Esophagus mucosa (tissue), 1 donor: ENCODE measurements around the gene SFRP5. TPM values are rescaled to one million over a fixed set of nuclear protein-coding genes. Genes with fewer than 3 reads are reported as not detected.

Experiments used
- ATAC-seq: fragments of 200-7000 bp; cut with Tn5 transposase; one replicate; pipeline ENCODE4 v1.9.1; 2020
- total RNA-seq: library from RNA; stranded (reverse); gene quantifications from one replicate; pipeline ENCODE4 v1.2.4, GENCODE V29; 2023
- donor health status: DM: yes; HTN: yes; CAD: no.

Gene SFRP5
- total RNA-seq, 1 donor from 2014 or later: not detected

DNA sequence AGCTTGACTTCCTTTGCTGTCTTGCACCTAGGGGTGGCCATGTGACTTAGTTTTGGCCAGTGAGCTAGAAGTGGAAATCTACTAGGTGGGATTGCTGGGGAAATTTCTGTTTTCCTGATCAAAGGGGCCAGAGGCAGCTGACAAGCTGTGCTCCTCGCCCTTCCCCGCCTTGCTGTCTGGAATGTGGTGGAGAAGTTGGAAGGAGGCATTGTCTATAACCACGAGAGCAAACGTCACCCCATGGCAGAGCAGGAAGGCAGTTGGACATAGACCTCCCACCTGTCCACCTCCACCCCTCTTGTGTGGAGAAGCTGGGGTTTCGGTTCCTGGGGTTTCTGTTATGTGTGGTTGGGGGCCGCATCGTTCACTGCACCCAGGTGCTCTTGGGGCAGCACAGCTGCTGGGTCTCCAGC is 7.3 kb downstream of the SFRP5 start:
- ATAC-seq: no peak

DNA sequence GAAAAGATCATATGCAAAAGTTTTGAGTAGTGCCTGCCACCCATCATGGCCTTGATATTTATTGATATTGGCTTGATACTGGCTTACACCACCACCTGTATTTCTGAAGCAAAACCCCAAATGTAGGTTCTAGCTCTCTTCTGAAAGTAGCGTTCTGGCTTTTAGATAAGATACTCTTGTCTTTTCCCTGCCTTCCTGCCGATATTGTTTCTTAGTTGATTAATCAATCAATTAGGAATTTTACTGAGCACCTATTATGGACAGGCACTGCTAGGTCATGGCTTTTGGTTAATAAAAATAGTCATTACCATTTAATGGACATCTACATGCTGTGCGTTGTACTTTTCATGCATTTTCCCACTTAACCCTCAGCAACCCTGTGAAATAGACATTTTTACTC is 7.9 kb downstream of the SFRP5 start:
- no peak for ATAC-seq

DNA sequence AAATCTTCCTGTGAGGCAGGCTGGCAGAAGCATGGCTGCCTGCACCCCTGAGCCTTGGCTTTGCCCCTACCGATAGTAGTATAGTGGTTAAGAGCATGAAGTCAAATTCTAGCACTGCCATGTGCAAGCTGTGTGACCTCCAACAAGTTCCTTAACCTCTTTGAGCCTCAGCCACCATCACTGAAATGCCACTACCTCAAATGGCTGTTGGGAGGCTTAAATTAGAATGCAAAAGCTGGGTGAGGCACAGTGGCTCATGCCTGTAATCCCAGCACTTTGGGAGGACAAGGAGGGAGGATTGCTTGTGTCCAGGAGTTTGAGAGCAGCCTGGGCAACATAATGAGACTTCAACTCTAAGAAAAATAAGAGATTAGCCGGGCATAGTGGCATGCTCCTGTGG is 8.4 kb downstream of the SFRP5 start:
- ATAC-seq: no peak

DNA sequence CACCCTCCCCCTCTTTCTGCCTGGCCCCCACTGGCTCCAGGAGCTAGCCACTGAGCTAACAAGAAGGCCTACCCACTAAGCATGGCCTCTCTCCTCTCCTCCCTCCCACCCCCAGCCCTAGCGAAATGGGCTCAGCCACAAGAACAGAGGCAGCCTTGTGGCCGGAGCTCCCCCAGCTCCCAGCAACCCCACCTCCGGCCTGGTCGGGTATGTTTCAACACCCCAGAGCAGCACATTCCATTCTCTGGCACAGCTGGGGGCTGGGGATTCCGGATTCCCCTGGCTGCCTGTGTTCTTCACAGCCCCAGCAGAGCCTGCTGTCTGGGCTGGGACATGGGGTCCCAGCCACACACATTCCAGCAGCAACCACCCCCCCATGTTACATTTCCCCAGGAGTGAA is 9.0 kb downstream of the SFRP5 start:
- ATAC-seq: no peak

DNA sequence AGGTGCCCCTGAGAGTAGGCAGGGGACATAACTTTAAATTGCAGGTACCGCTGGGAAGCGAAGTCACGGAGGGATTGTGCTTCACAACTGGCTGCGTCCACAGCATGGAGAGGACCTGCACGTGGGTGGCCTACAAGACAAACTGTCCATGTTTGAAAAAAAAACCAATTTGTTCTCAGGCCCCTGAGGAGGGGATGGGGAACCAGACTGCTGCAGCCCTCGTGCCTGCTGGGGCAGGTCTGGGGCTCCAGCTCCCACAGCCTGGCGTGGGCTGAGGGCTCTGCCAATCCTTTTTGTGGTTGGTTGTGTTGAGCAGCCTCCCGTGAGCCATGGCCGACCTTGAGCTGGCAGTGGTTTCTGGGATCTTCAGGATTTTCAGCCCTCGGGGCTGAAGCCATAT is 9.7 kb downstream of the SFRP5 start:
- ATAC-seq: no peak

DNA sequence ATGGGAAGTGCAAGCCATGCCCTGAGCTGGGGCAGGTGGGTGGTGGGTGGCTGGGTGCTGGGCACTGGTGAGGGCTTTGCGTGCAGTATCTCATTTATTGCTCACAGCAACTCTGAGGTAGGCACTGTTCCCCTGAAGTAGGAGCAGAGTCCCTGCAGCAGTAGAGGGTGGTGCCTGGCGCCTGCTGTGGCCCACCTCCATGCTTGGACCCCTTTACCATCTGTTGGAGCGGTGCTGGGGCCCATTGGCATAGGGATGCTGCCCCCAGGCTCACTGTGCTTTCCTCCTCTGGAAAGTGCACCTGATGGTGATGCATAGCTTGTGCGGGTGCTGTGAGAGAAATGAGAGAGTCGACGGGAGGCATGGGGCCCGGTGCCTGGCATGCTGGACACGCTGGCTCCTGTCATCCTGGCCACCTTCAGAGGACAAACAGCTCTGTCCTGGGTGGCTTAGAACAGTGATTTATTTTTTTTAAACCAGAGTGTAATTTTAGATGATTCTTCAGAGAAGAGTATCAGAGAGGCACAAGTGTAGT is 10.4 kb downstream of the SFRP5 start:
- no peak for ATAC-seq

DNA sequence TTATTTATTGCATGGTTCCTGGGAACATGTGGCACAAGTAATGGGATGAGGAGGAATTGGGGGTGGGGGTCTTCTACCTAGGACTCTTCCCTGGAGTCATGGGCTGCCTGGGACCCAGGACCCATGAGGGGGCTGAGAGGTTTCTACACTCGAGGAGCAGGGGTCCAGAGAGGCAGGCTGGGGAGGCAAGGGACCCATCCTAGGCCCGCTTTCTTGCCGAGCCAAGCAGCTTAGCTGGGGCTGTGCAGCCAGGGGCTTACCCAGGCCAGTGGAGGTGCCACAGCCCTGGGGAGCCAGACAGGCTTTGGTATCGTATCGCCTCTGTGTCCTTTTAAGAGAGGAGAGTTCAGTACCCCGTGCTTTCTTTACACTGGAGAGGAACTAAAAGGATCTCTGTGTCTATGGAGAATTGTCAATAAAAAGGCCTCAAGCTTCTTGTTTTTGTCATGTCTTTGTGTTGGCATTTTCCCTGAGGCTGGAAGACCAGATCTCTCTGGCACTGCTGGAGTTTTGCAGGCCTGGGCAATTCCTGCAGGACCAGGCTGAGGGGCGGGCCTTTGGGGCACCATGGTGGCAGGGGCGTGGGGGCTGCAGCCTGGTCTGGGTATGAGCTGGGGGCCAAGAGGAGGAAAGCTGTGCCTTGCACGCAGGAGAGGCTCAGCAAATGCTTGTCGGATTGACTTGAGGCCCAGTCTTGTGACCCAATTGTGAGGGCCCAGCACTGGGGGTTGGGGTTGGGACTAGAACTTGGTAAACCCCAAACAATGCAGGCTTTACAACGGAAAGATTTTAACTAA is 11.1 kb downstream of the SFRP5 start:
- ATAC-seq: no peak

DNA sequence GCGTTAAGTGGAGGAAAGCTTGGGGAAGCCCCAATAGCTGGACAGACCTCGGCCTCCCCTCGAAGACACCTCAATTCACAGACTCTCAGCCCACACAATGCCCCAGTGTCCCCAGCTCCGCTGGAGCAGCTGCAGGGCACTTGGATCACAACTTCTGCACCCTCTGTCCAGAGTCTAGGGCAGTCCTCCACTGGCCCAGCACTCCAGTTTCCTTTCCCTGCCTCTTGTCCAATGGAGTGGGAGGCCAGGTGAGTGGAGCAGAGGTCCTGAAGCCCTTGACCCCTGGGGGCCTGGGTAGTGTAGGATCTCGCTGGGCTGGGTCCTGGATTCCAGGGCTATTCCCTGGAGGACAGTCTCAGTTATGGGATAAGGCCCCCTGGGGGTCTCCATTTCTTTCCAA is 11.9 kb downstream of the SFRP5 start:
- no peak for ATAC-seq

DNA sequence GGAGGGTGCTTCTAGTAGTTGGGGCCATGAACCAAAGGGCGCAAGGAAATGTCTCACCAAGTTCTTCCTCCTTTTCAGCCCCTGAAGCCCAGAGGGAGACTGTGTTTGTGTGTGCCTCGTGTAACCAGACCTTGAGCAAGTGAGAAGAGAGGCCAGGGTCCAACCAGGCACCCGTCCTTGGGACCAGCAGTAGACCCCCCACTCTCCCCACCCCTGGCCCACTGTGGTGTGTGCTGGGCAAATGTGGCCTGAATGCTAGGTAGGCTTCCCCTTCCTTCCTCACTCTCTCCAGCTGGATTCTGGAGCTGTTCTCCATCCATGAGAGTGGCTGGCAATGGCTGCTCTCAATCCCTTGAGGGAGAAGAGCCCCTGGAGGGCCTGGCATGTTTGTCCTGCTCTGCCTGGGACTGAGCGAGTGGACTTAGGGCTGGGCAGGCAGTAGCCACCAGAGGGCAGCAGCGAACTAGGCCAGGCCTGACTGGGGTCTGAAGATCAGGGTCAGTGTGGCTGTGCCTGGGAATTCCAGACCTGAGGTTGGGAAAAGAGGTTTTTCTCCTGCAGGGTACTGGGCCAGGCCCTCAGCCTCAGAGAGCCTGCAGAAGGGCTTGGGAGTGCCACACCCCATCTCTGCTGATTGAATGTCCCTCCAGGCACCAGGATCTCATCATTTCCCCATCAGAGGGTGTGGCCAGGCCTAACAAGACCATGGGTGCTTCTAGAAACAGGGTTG is 12.5 kb downstream of the SFRP5 start:
- peak; percentile 62 for ATAC-seq

DNA sequence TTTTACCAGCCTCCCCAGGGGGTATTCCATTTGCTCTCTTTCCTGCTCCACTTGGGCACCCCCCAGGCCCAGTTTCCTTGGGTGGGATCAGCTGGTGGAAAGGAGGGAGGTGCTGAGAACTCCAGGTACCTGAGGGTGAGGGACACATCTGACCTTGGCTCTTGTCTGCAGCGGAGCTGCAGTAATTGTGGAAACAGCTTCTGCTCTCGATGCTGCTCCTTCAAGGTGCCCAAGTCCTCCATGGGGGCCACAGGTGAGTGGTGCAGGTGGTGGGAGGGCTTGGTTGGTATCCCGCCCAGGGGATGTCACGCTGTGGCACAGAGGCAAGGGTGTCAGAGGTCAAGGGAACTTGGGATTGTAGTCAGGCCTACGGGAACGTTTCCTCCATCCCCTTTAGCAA is 14.3 kb downstream of the SFRP5 start:
- ATAC-seq: no peak

DNA sequence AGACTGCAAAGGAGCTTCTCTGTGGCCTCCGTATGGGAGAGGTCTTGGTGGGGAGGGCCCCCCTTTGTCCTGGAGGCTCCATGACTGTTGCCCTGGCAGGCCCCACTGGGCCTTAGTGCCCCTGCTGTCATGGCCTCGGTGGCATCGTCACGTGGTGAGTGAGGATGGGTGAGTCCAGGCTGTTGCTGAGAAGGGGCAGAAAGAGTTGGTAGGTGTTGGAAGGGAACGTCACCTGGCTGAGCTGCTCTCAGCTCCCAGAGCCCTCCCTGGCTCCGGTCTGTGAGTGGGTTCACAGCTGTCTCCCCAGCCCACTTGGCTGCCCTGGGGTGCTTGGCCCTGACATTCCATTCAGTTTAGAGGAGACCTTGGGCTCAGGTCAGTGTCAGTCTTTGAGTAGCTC is 16.1 kb downstream of the SFRP5 start:
- no peak for ATAC-seq

DNA sequence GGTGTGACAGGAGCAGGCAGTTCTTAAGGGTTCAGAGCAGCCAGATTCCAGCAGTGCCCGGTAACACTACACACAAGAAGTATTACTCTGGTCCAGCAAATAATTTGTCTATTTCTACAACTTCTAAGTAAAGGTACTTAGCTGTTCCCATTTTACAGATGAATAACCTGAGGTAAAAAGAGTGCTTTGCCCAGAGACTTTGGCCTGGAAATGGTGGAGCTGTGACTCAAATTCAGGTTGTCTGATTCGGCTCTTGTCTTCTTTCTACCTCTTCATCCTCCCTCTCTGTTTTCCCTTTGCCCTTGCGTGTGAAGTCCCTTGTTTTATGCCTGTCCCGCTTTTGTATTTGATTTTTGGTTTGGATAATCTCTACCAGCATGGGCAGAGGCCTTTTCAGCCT is 17.1 kb downstream of the SFRP5 start:
- no peak for ATAC-seq

DNA sequence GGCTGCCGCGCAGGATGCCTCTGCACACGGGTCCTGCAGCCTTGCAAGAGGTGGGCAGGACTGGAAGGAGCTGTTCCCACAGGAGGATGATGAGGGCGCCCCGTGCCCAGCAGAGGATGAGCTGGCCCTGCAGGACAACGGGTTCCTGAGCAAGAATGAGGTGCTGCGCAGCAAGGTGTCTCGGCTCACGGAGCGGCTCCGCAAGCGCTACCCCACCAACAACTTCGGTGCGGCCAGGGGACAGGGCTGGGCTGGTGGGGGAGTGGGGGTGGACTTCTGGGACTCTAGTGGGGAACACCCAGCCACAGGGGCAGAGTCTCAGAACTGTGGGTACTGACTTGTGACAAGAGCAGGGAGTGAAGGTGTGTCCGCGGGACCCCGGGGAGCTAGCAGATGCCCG is 18.8 kb downstream of the SFRP5 start:
- ATAC-seq: no peak

DNA sequence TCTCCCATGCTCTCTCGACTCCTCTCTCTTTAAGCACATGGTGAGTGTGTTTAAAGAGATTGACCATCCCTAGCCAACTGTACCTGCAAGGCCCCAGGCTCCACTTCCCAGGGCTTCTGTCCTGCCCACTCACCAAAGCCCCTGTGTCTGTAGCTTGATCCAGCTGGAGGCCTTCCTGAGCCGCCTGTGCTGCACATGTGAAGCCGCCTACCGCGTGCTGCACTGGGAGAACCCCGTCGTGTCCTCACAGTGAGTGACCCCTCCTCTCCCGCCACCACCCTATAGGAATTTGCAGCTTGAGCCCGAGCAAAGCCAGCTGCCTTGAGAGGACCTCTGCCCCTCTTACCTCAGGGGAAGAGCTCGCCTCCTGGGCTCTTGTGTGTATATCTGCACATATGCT is 23.7 kb downstream of the SFRP5 start:
- no peak for ATAC-seq

DNA sequence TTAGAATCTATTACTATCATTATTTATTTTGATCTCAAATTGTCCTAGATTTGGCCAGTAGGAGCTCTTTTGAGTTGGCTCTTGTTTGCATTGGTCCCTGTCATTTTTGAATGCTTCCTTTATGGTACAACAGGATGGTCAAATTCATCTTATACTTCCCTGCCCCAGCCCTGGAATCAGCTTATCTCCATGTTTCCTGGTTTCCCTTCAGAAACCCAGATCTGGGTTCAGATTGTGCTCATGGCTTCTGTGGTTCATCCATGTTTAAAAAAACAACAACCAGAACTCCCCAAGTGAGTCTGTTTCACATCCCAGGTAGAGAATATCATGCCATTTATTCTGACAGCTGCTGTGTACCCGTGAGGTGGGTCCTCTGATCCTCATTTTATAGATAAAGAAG is 24.2 kb downstream of the SFRP5 start:
- ATAC-seq: no peak

DNA sequence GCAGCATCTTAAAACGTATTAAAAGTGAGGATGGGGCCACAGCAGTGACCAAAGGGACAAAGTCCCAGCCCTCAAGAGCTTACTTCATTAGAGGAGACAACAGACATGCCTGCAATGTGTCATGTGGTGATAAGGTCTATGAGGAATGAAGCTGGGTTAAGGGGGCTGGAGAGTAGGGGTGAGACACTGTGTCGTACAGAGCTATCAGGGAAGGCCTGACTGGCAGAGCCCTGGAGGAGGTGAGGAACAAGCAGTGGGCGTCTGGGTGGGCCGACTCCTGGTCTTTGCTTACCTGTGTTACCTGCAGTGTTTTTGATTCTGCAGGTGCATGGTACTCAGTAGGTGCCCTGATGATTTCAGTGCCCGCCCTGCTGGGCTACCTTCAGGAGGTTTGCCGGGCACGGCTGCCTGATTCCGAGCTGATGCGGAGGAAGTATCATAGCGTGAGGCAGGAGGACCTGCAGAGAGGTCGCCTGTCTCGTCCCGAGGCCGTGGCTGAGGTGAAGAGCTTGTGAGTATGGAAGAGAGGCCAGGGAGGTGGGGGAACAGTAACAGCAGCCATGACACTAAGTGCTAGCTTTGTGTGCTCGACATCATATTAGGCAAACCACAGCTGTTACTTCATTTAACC is 27.3 kb downstream of the SFRP5 start:
- ATAC-seq: peak; percentile 28

DNA sequence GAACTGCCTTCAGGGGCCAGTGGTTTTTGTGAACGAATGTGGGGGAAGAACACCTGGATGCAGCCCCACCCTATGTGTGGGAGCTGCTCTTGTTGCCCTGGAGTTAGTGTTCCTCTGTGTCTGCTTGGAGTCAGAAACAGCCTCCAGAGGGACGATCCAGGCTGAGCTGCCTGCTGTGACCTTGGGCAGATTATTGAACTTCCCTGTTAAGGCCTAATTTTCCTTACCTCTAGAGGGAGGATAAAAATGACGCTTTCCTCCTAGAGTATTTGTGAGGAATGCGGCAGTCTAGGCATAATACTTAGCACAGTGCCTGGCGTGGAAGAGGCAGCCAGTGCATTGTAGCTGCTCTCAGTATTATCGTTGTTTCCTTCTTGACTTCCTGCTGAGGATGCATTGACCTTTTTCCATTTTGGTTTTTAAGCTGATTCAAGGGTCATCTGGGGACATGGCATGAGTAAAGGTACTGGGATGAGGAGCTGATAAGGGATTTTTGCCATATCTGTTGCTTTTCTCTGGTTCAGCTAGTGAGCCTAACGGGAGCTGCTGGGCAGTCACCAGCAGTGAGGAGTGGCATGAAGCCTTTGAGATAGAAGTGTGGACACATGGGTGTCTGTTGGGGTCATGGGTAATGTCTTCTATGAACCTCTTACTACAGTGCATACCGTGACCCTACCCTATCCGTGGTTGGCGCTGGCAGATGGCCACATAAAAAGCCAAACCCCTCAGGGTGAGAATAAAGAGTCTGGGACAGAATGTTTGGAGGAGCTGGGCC is 28.4 kb downstream of the SFRP5 start:
- ATAC-seq: peak; percentile 28

DNA sequence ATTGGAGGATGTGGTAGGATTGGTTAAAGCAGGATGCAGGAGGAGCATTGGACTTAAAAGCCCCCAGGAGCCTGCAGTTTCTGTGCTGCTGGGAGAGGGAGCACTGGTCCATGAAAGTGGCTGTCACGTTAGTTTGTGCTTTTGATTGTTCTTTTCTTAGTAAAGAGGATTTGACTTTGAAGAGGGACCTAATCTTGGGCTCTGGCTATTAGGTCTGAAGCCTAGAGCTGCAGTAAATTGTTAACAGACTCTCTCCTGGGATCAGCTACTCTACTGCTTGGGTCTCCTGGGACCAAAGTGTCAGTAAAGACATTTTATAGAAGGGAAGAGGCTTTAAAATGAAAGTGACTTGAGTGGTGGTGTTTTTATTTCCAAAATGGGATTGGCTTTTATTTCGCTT is 31.2 kb downstream of the SFRP5 start:
- no peak for ATAC-seq

DNA sequence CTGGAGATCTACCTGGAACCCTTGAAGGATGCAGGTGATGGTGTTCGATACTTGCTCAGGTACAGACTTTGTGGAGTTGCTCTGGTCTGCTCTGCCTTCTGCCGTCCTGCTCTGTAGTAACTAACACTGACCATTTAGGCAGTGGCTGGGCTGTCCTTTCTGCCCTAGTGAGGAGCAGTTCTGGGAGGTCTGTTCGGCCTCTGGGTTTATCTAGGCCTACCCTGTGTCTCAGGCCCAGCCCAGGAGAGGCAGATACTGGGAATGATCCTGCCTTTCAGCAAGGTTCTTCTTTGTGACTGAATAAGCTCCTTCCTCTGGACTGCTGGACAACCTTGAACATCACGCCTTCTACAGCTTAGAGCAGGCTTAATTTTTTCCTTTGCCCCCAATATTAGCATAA is 33.2 kb downstream of the SFRP5 start:
- no peak for ATAC-seq

DNA sequence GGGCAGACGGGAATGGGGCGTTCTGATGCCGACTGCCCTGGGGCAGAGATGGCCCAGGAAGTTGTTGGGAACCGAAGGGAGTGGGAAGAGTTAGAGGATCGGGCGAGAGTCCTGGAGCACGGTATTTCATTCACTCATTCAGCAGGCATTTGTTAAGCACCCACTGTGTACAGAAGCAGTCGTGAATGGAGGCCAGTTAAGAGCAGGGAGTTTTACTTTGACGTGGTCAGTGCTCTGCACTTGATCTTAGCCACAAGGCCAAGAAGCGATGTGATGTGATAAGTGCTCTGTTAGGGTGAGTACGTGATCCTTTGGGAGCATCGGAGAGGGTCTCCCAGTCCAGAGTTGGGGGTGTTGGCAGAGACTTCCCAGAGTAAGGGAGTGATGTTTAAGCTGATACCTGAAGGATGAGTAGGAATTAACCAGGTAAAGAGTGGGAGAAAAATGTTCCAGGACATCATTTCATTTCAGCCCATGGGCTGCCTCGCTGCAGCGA is 34.0 kb downstream of the SFRP5 start:
- no peak for ATAC-seq

DNA sequence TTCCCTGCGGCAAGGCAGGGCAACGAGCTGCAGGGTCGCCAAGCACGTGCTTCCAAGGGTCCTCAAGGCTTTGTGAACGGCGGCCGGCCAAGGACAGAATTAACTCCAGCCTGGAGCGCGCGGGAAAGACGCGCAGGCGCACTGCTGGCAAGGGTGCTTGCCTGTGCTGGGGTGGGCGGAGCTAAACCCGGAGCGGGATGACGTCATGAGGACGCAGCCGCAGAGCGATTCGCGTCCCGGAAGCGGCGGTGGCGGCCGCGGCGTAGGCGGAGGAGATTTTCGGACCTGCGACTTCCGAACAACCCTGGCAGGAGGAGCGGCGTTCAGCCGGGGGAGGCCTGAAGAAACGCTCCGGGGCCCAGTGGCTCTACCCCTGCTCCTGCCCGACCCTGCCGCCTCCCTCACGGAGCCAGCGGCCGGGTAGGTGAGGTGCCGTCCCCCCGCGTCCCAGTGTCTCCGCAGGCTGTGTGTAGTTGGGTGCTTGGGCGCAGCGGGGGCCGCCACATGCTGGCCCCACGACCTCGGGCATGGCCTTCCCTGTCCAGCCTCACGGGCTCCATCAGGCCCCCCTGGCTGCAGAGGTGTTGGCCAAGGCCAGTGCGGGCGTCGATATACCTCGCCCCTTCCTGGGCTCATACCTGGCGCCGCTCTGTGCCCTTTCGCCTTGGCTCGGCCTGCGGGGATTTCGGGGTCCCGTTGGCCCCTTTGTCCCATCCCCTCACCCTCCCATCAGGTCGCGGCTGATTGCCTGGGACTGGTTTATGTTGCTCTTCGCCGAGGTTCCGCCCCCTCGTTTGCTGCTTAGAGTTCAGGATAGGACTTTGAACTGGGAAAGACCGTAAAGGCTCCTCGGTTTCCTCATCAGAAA is 34.7 kb downstream of the SFRP5 start, which contains the start of gene ZFYVE27:
Gene ZFYVE27 (plus strand): TSS at position 227 of the 868 bp plus-strand sequence. CDS start 1,350 bp downstream, outside the sequence.
- peak; percentile 95 for ATAC-seq
